H9 (cell line): ENCODE data around the gene LMF1. TPM values are rescaled to one million over a fixed set of nuclear protein-coding genes. Genes with fewer than 3 reads are reported as not detected.

ENCODE experiments used
- DNase-seq: peaks from one replicate; pipeline ENCODE4 v3.0.0-alpha.2; 2017
- H2AFZ ChIP-seq: one replicate; pipeline ENCODE4 v1.6.1; 2013; ENCODE audit warnings: mild to moderate bottlenecking, low read length, control low read depth, moderate library complexity
- H2AK5ac ChIP-seq: 2 replicates; pipeline ENCODE4 v1.6.1; 2013; ENCODE audit warnings: low read length, control low read depth, mixed read lengths; ENCODE audit not compliant: insufficient read length
- H2BK120ac ChIP-seq: one replicate; pipeline ENCODE4 v1.6.1; 2013; ENCODE audit warnings: low read depth, mild to moderate bottlenecking, low read length, control low read depth, inconsistent platforms; ENCODE audit not compliant: poor library complexity, severe bottlenecking
- H2BK12ac ChIP-seq: 2 replicates; pipeline ENCODE4 v1.6.1; 2013; ENCODE audit warnings: low read length, control low read depth, mixed read lengths, low read depth; ENCODE audit not compliant: insufficient read length
- H2BK15ac ChIP-seq: 2 replicates; pipeline ENCODE4 v1.6.1; 2013; ENCODE audit warnings: low read depth, low read length, control low read depth
- H2BK20ac ChIP-seq: one replicate; pipeline ENCODE4 v1.6.1; 2013; ENCODE audit warnings: low read depth, mild to moderate bottlenecking, low read length, control low read depth, inconsistent platforms; ENCODE audit not compliant: poor library complexity, severe bottlenecking
- H2BK5ac ChIP-seq: 2 replicates; pipeline ENCODE4 v1.6.1; 2013; ENCODE audit warnings: low read length, control low read depth, mixed read lengths; ENCODE audit not compliant: insufficient read length
- H3K14ac ChIP-seq: 2 replicates; pipeline ENCODE4 v1.6.1; 2013; ENCODE audit warnings: low read length, control low read depth; ENCODE audit not compliant: insufficient read depth
- H3K18ac ChIP-seq: 2 replicates; pipeline ENCODE4 v1.6.1; 2013; ENCODE audit warnings: low read depth, mild to moderate bottlenecking, mixed read lengths, low read length, control low read depth; ENCODE audit not compliant: insufficient read length
- H3K23ac ChIP-seq: 2 replicates; pipeline ENCODE4 v1.6.1; 2013; ENCODE audit warnings: low read length, control low read depth, mixed read lengths, low read depth; ENCODE audit not compliant: insufficient read length
- H3K23me2 ChIP-seq: 2 replicates; pipeline ENCODE4 v1.6.1; 2013; ENCODE audit warnings: low read depth, mild to moderate bottlenecking, mixed read lengths, low read length, control low read depth; ENCODE audit not compliant: insufficient read length, poor library complexity, severe bottlenecking
- H3K27ac ChIP-seq: 2 replicates; pipeline ENCODE4 v1.5.1; 2013; ENCODE audit warnings: low read length, control low read depth, mixed read lengths, low read depth; ENCODE audit not compliant: insufficient read length
- H3K27me3 ChIP-seq: 2 replicates; pipeline ENCODE4 v1.6.1; 2013; ENCODE audit warnings: low read length, control low read depth, inconsistent platforms; ENCODE audit not compliant: insufficient read depth
- H3K4ac ChIP-seq: 2 replicates; pipeline ENCODE4 v1.6.1; 2013; ENCODE audit warnings: low read depth, mild to moderate bottlenecking, control low read depth, inconsistent platforms, low read length, moderate library complexity
- H3K4me1 ChIP-seq: 2 replicates; pipeline ENCODE4 v1.6.1; 2013; ENCODE audit warnings: low read length, control low read depth, inconsistent platforms; ENCODE audit not compliant: insufficient read depth
- H3K4me2 ChIP-seq: 2 replicates; pipeline ENCODE4 v1.6.1; 2013; ENCODE audit warnings: low read length, control low read depth, mixed read lengths; ENCODE audit not compliant: insufficient read length, insufficient read depth
- H3K56ac ChIP-seq: 2 replicates; pipeline ENCODE4 v1.6.1; 2013; ENCODE audit warnings: low read depth, mild to moderate bottlenecking, mixed read lengths, low read length, control low read depth; ENCODE audit not compliant: insufficient read length
- H3K79me1 ChIP-seq: 2 replicates; pipeline ENCODE4 v1.6.1; 2013; ENCODE audit warnings: low read depth, mild to moderate bottlenecking, moderate library complexity, low read length, control low read depth, inconsistent platforms; ENCODE audit not compliant: insufficient read depth, poor library complexity, severe bottlenecking
- H3K79me2 ChIP-seq: 2 replicates; pipeline ENCODE4 v1.6.1; 2013; ENCODE audit warnings: low read length, control low read depth, inconsistent platforms; ENCODE audit not compliant: insufficient read depth
- H3K9ac ChIP-seq: 2 replicates; pipeline ENCODE4 v1.6.1; 2013; ENCODE audit warnings: low read length, control low read depth, mixed read lengths; ENCODE audit not compliant: insufficient read length; ENCODE audit errors: extremely low read depth
- H3K9me3 ChIP-seq: one replicate; pipeline ENCODE4 v1.6.1; 2013; ENCODE audit warnings: low read depth, low read length, inconsistent platforms; ENCODE audit not compliant: control insufficient read depth
- H3T11ph ChIP-seq: one replicate; pipeline ENCODE4 v1.6.1; 2013; ENCODE audit warnings: mild to moderate bottlenecking, low read length, control low read depth, inconsistent platforms
- H4K20me1 ChIP-seq: one replicate; pipeline ENCODE4 v1.6.1; 2013; ENCODE audit not compliant: control insufficient read depth, insufficient read length, insufficient read depth
- H4K5ac ChIP-seq: 2 replicates; pipeline ENCODE4 v1.6.1; 2013; ENCODE audit warnings: low read depth, mild to moderate bottlenecking, mixed read lengths, low read length, control low read depth; ENCODE audit not compliant: insufficient read length
- H4K8ac ChIP-seq: replicated peaks from 2 replicates; pipeline ENCODE4 v1.6.1; 2013; ENCODE audit warnings: low read length, control low read depth, mixed read lengths, low read depth; ENCODE audit not compliant: insufficient read length
- H4K91ac ChIP-seq: 2 replicates; pipeline ENCODE4 v1.6.1; 2013; ENCODE audit warnings: low read depth, mild to moderate bottlenecking, moderate library complexity, mixed read lengths, low read length, control low read depth; ENCODE audit not compliant: insufficient read length
- H3K27ac Mint-ChIP-seq, 3 experiments: 2 replicates in 2 of 3; 3 replicates in 1 of 3; pipeline ENCODE4 v1.8.0; 2020 to 2021; ENCODE audit warnings: mixed read lengths in 3 of 3, mild to moderate bottlenecking in 1 of 3, moderate library complexity in 1 of 3
- H3K27me3 Mint-ChIP-seq: 2 replicates; pipeline ENCODE4 v1.8.0; 2021; ENCODE audit warnings: low read depth, mild to moderate bottlenecking, moderate library complexity, mixed read lengths
- H3K36me3 Mint-ChIP-seq, 3 experiments: 2 replicates in 2 of 3; 3 replicates in 1 of 3; pipeline ENCODE4 v1.8.0; 2020 to 2021; ENCODE audit warnings: low read depth in 3 of 3, mixed read lengths in 3 of 3; ENCODE audit not compliant: insufficient read depth in 1 of 3
- H3K4me1 Mint-ChIP-seq, 2 experiments: 2 replicates each; pipeline ENCODE4 v1.8.0; 2020; ENCODE audit warnings: mixed read lengths in 2 of 2
- H3K4me3 Mint-ChIP-seq, 2 experiments: 2 replicates in 1 of 2; 3 replicates in 1 of 2; pipeline ENCODE4 v1.8.0; 2020 to 2021; ENCODE audit warnings: mild to moderate bottlenecking in 2 of 2, mixed read lengths in 2 of 2, moderate library complexity in 1 of 2
- H3K9me3 Mint-ChIP-seq, 2 experiments: 2 replicates in 1 of 2; 3 replicates in 1 of 2; pipeline ENCODE4 v1.8.0; 2020; ENCODE audit warnings: mild to moderate bottlenecking in 2 of 2, mixed read lengths in 2 of 2, moderate library complexity in 1 of 2
- CTCF ChIP-seq: fragments of 200-600 bp; sonication (generic); conservative IDR thresholded peaks from 3 replicates; pipeline ENCODE4 v1.8.0; 2021; ENCODE audit warnings: antibody characterized with exemption, mild to moderate bottlenecking
- WGBS: extraction: QIAGEN DNeasy Blood & Tissue Kit; methylation state at CpG from one replicate; pipeline ENCODE4 v1.1.7; 2013; ENCODE audit warnings: missing lambda C conversion rate, low lambda C conversion rate, mixed read lengths; ENCODE audit not compliant: insufficient read length; ENCODE audit errors: extremely low coverage; 5-methylcytosine and 5-hydroxymethylcytosine counted together
- total RNA-seq: library from RNA; stranded (reverse); gene quantifications from 2 replicates; pipeline ENCODE4 v1.2.1, GENCODE V29; 2021

The LMF1 gene
- total RNA-seq, 1 experiment from 2014 or later: 7.1 TPM

- H2BK5ac ChIP-seq: no peak overlapping the region
- no peak overlapping the region for H4K8ac ChIP-seq
- H2BK12ac ChIP-seq: no peak overlapping the region
- no peak overlapping the region; a peak in 1 of 7 replicates for H3K27ac Mint-ChIP-seq
- H3K9me3 Mint-ChIP-seq: 0 out of 5 replicates have a peak, but pooled peaks cover 0 to 3% of the 10 kb centered on the region in 2 experiments
- H3K4me2 ChIP-seq: no peak overlapping the region
- no peaks in the 10 kb centered on the region for H3K4me1 ChIP-seq
- H4K20me1 ChIP-seq: no peaks in the 10 kb centered on the region
- no peak overlapping the region for H3K4me3 Mint-ChIP-seq
- H2AFZ ChIP-seq: no peak overlapping the region
- H3K56ac ChIP-seq: no peak overlapping the region
- no peak overlapping the region for H3K18ac ChIP-seq
- no peak overlapping the region for H3K14ac ChIP-seq
- no peak overlapping the region for H3K27ac ChIP-seq
- H4K5ac ChIP-seq: no peak overlapping the region
- no peak overlapping the region for H3K9ac ChIP-seq
- no peaks in the 10 kb centered on the region for H3K79me2 ChIP-seq
- no peaks in the 10 kb centered on the region for H3K79me1 ChIP-seq
- TF ChIP-seq CTCF: no peak
- H3K4ac ChIP-seq: no peak overlapping the region
- H2AK5ac ChIP-seq: no peak overlapping the region
- no peak overlapping the region for H3T11ph ChIP-seq
- peaks cover 5% of the 10 kb centered on the region for H3K23me2 ChIP-seq
- H2BK20ac ChIP-seq: no peak overlapping the region
- H3K9me3 ChIP-seq: no peaks in the 10 kb centered on the region
- no peaks in the 10 kb centered on the region; the same call in 1 of the 2 replicates for H3K27me3 ChIP-seq
- H3K23ac ChIP-seq: no peak overlapping the region
- peaks cover 2% of the 10 kb centered on the region in 2 experiments; a peak in 3 of 4 replicates for H3K4me1 Mint-ChIP-seq
- no peaks in the 10 kb centered on the region for H3K36me3 Mint-ChIP-seq
- H3K27me3 Mint-ChIP-seq: peaks cover 34% of the 10 kb centered on the region
- no peak overlapping the region for H2BK15ac ChIP-seq
- no CpG with 5 or more reads among the region's 9 CpGs for WGBS
- no peak for DNase-seq
- no peak overlapping the region for H4K91ac ChIP-seq
- H2BK120ac ChIP-seq: no peak overlapping the region
Observed at GRCh38 chr16:814974-815373, 155.8 kb downstream of the LMF1 start.
